Activated CD4-positive, alpha-beta T cell treated with anti-CD3 and anti-CD28 coated beads, Interleukin-2, amount 10 ng/mL, durations not matched to agents 7 days and 5 days (primary cell): Measurements from ENCODE around the gene CRACDL. TPM values are rescaled to one million over a fixed set of nuclear protein-coding genes. Genes with fewer than 3 reads are reported as not detected.
A peak's percentile ranks its signal among the peaks of the same experiment; 100 is the strongest.

Source experiments
- CTCF ChIA-PET: fragments of 350-600 bp; sonication (Branson Sonifier 250); formaldehyde crosslinking; loops from one replicate; lab custom pipeline; 2021; ENCODE audit warnings: antibody characterized with exemption; lab: Charles Lee
- POLR2A ChIA-PET: fragments of 350-600 bp; sonication (Branson Sonifier 250); formaldehyde crosslinking; loops from one replicate; lab custom pipeline; 2021; ENCODE audit warnings: antibody characterized with exemption; lab: Charles Lee
- DNase-seq: peaks from one replicate; pipeline ENCODE4 v3.0.0-alpha.2; 2020
- H3K27ac Mint-ChIP-seq: one replicate; pipeline ENCODE4 v1.8.0; 2021; ENCODE audit warnings: mild to moderate bottlenecking, moderate library complexity, mixed read lengths
- H3K27me3 Mint-ChIP-seq: one replicate; pipeline ENCODE4 v1.8.0; 2021; ENCODE audit warnings: mixed read lengths
- H3K36me3 Mint-ChIP-seq: one replicate; pipeline ENCODE4 v1.8.0; 2021; ENCODE audit warnings: low read depth, mixed read lengths
- H3K4me1 Mint-ChIP-seq: one replicate; pipeline ENCODE4 v1.8.0; 2021; ENCODE audit warnings: mixed read lengths
- H3K4me3 Mint-ChIP-seq: one replicate; pipeline ENCODE4 v1.8.0; 2021; ENCODE audit warnings: mild to moderate bottlenecking, moderate library complexity, mixed read lengths
- H3K9me3 Mint-ChIP-seq: one replicate; pipeline ENCODE4 v1.8.0; 2021; ENCODE audit warnings: mixed read lengths
- total RNA-seq, 2 experiments: library from RNA; stranded (reverse); gene quantifications; one replicate each; pipeline ENCODE4 v1.2.3, GENCODE V29; 2021

CRACDL gene
- total RNA-seq, 2 experiments from 2014 or later, result 0.19 to 0.22 TPM

GRCh38 chr2:98776136-98776535 lies 159.9 kb downstream of the CRACDL start:
- peaks cover 38% of the 10 kb centered on the region for H3K4me1 Mint-ChIP-seq
- no peak for DNase-seq
- no peak overlapping the region for H3K27ac Mint-ChIP-seq
- ChIA-PET POLR2A (no interaction called here), CTCF (interaction anchor here (0.7 to 3.8 kb wide), 4 partner anchors 9 to 127 kb away, joined by 3 to 9 read pairs (median 6); no protein-coding TSS in a partner anchor)
- H3K27me3 Mint-ChIP-seq, result no peaks in the 10 kb centered on the region
- no peak overlapping the region for H3K4me3 Mint-ChIP-seq
- H3K9me3 Mint-ChIP-seq, result no peaks in the 10 kb centered on the region
- no peaks in the 10 kb centered on the region for H3K36me3 Mint-ChIP-seq

GRCh38 chr2:98775146-98775986 lies 160.7 kb downstream of the CRACDL start:
- ChIA-PET CTCF (interaction anchor here (0.7 to 3.8 kb wide), 7 partner anchors 10 to 1054 kb away, joined by 3 to 9 read pairs (median 6); no protein-coding TSS in a partner anchor), POLR2A (no interaction called here)
- H3K27me3 Mint-ChIP-seq, result no peaks in the 10 kb centered on the region
- no peak for DNase-seq
- no peak overlapping the region for H3K4me3 Mint-ChIP-seq
- no peaks in the 10 kb centered on the region for H3K9me3 Mint-ChIP-seq
- no peak overlapping the region for H3K27ac Mint-ChIP-seq
- H3K4me1 Mint-ChIP-seq, result peaks cover 43% of the 10 kb centered on the region
- no peaks in the 10 kb centered on the region for H3K36me3 Mint-ChIP-seq

GRCh38 chr2:98773907-98774306 lies 162.1 kb downstream of the CRACDL start:
- H3K27me3 Mint-ChIP-seq, result no peaks in the 10 kb centered on the region
- no peaks in the 10 kb centered on the region for H3K9me3 Mint-ChIP-seq
- no peak overlapping the region for H3K4me3 Mint-ChIP-seq
- ChIA-PET POLR2A (no interaction called here), CTCF (interaction anchor here (1.0 to 1.2 kb wide), 3 partner anchors 9 to 42 kb away, joined by 3 to 5 read pairs (median 4); no protein-coding TSS in a partner anchor)
- peaks cover 2% of the 10 kb centered on the region for H3K36me3 Mint-ChIP-seq
- no peak for DNase-seq
- peaks cover 56% of the 10 kb centered on the region for H3K4me1 Mint-ChIP-seq
- peak overlapping the region; percentile 97 for H3K27ac Mint-ChIP-seq

- POLR2A ChIA-PET, result no interaction called here
- Mint-ChIP-seq H3K4me3 (peak overlapping the region; percentile 91), H3K27me3 (no peaks in the 10 kb centered on the region), H3K27ac (peak overlapping the region; percentile 97), H3K9me3 (no peaks in the 10 kb centered on the region), H3K36me3 (peaks cover 9% of the 10 kb centered on the region), H3K4me1 (peaks cover 63% of the 10 kb centered on the region)
- CTCF ChIA-PET, result interaction anchor here (1.2 kb wide), 2 partner anchors 9 to 41 kb away, joined by 4 to 5 read pairs; no protein-coding TSS in a partner anchor
- no peak for DNase-seq
These were observed 162.9 kb downstream of the CRACDL start for GRCh38 chr2:98773169-98773568.

- H3K36me3 Mint-ChIP-seq, result peaks cover 11% of the 10 kb centered on the region
- ChIA-PET POLR2A (no interaction called here), CTCF (interaction anchor here (0.9 to 1.4 kb wide), 4 partner anchors 11 to 308 kb away, joined by 3 read pairs; no protein-coding TSS in a partner anchor)
- H3K27me3 Mint-ChIP-seq, result no peaks in the 10 kb centered on the region
- H3K9me3 Mint-ChIP-seq, result no peaks in the 10 kb centered on the region
- no peak for DNase-seq
- H3K4me3 Mint-ChIP-seq, result peak overlapping the region; percentile 91
- peaks cover 69% of the 10 kb centered on the region for H3K4me1 Mint-ChIP-seq
- peak overlapping the region; percentile 97 for H3K27ac Mint-ChIP-seq
These were observed 163.5 kb downstream of the CRACDL start for GRCh38 chr2:98772536-98772935.

GRCh38 chr2:98771721-98772524 lies 164.1 kb downstream of the CRACDL start:
- peaks cover 14% of the 10 kb centered on the region for H3K36me3 Mint-ChIP-seq

GRCh38 chr2:98771264-98771663 lies 164.8 kb downstream of the CRACDL start:
- Mint-ChIP-seq H3K27ac (peak overlapping the region; percentile 97), H3K4me1 (peaks cover 80% of the 10 kb centered on the region), H3K9me3 (no peaks in the 10 kb centered on the region), H3K27me3 (no peaks in the 10 kb centered on the region), H3K36me3 (peaks cover 20% of the 10 kb centered on the region), H3K4me3 (peak overlapping the region; percentile 91)
- POLR2A ChIA-PET, result interaction anchor here (0.6 to 1.8 kb wide), 8 partner anchors 10 to 115 kb away, joined by 3 to 13 read pairs (median 3); partner anchors contain the start of gene MGAT4A
- DNase-seq, result no peak
- CTCF ChIA-PET, result interaction anchor here (0.8 to 1.8 kb wide), 15 partner anchors 10 to 307 kb away, joined by 3 to 6 read pairs (median 3); no protein-coding TSS in a partner anchor

More at GRCh38 chr2:98771721-98772524, 164.1 kb downstream of the CRACDL start:
- Mint-ChIP-seq H3K27ac (peak overlapping the region; percentile 97), H3K9me3 (no peaks in the 10 kb centered on the region), H3K4me1 (peaks cover 73% of the 10 kb centered on the region), H3K4me3 (peak overlapping the region; percentile 91), H3K27me3 (no peaks in the 10 kb centered on the region)
- ChIA-PET CTCF (interaction anchor here (0.8 to 1.8 kb wide), 14 partner anchors 10 to 307 kb away, joined by 3 to 6 read pairs (median 3); no protein-coding TSS in a partner anchor), POLR2A (interaction anchor here (0.6 to 1.8 kb wide), 8 partner anchors 10 to 115 kb away, joined by 3 to 13 read pairs (median 3); partner anchors contain the start of gene MGAT4A)
- DNase-seq, result peak; percentile 84

- CTCF ChIA-PET, result interaction anchor here (1.2 to 1.8 kb wide), 2 partner anchors 14 to 33 kb away, joined by 3 to 5 read pairs; no protein-coding TSS in a partner anchor
- H3K36me3 Mint-ChIP-seq, result peaks cover 32% of the 10 kb centered on the region
- no peak for DNase-seq
These were observed 166.2 kb downstream of the CRACDL start for GRCh38 chr2:98769784-98770183.

GRCh38 chr2:98769114-98769476 lies 166.9 kb downstream of the CRACDL start:
- peak overlapping the region; percentile 71 for H3K27ac Mint-ChIP-seq
- H3K27me3 Mint-ChIP-seq, result no peaks in the 10 kb centered on the region
- H3K4me3 Mint-ChIP-seq, result peak overlapping the region; percentile 33
- CTCF ChIA-PET, result interaction anchor here (1.6 kb wide), 1 partner anchor 19 kb away, joined by 3 read pairs; no protein-coding TSS in a partner anchor
- POLR2A ChIA-PET, result interaction anchor here (0.9 kb wide), 2 partner anchors 8 to 11 kb away, joined by 3 read pairs; no protein-coding TSS in a partner anchor
- peaks cover 83% of the 10 kb centered on the region for H3K4me1 Mint-ChIP-seq
- H3K9me3 Mint-ChIP-seq, result no peaks in the 10 kb centered on the region
- H3K36me3 Mint-ChIP-seq, result peaks cover 36% of the 10 kb centered on the region
- no peak for DNase-seq

More at GRCh38 chr2:98769784-98770183, 166.2 kb downstream of the CRACDL start:
- Mint-ChIP-seq H3K9me3 (no peaks in the 10 kb centered on the region), H3K27ac (peak overlapping the region; percentile 97), H3K4me3 (peak overlapping the region; percentile 91), H3K27me3 (no peaks in the 10 kb centered on the region), H3K4me1 (peaks cover 83% of the 10 kb centered on the region)
- POLR2A ChIA-PET, result interaction anchor here (0.9 kb wide), 2 partner anchors 8 to 12 kb away, joined by 3 read pairs; no protein-coding TSS in a partner anchor

GRCh38 chr2:98768384-98769113 lies 167.5 kb downstream of the CRACDL start:
- Mint-ChIP-seq H3K4me1 (peaks cover 83% of the 10 kb centered on the region), H3K9me3 (no peaks in the 10 kb centered on the region), H3K27me3 (no peaks in the 10 kb centered on the region), H3K27ac (peak overlapping the region; percentile 71), H3K36me3 (peaks cover 36% of the 10 kb centered on the region), H3K4me3 (peak overlapping the region; percentile 33)
- no peak for DNase-seq
- ChIA-PET CTCF (interaction anchor here (1.6 to 2.5 kb wide), 3 partner anchors 11 to 20 kb away, joined by 3 to 9 read pairs (median 8); no protein-coding TSS in a partner anchor), POLR2A (interaction anchor here (0.9 kb wide), 1 partner anchor 119 kb away, joined by 3 read pairs; no protein-coding TSS in a partner anchor)

GRCh38 chr2:98764499-98764898 lies 171.5 kb downstream of the CRACDL start:
- Mint-ChIP-seq H3K4me3 (no peak overlapping the region), H3K36me3 (peaks cover 38% of the 10 kb centered on the region), H3K27me3 (no peaks in the 10 kb centered on the region), H3K27ac (peak overlapping the region; percentile 26), H3K4me1 (peaks cover 80% of the 10 kb centered on the region), H3K9me3 (no peaks in the 10 kb centered on the region)
- no peak for DNase-seq
- POLR2A ChIA-PET, result no interaction called here
- CTCF ChIA-PET, result interaction anchor here (1.0 to 1.4 kb wide), 3 partner anchors 9 to 19 kb away, joined by 3 to 5 read pairs (median 4); no protein-coding TSS in a partner anchor
